Ammon's horn (tissue), 1 donor: ENCODE measurements around the gene CPA4.

Source experiments
- DNase-seq: peaks from one replicate; pipeline ENCODE4 v3.0.0-alpha.2; 2016; ENCODE audit warnings: low spot score

Gene CPA4

GRCh38 chr7:130274983-130275591 is 17.9 kb upstream of the CPA4 start:
- no peak for DNase-seq

- no peak for DNase-seq
Observed at GRCh38 chr7:130275826-130276297, 17.1 kb upstream of the CPA4 start.

- peak; percentile 23 for DNase-seq
Observed at GRCh38 chr7:130276796-130277762, 15.9 kb upstream of the CPA4 start.

- peak; percentile 66 for DNase-seq
Observed at GRCh38 chr7:130277763-130278643, 15.0 kb upstream of the CPA4 start.

- DNase-seq = no peak
Observed at GRCh38 chr7:130278860-130279259, 14.1 kb upstream of the CPA4 start.

- DNase-seq = no peak
Observed at GRCh38 chr7:130279286-130279685, 13.7 kb upstream of the CPA4 start.

GRCh38 chr7:130279906-130280305 is 13.1 kb upstream of the CPA4 start:
- DNase-seq = no peak

GRCh38 chr7:130281260-130281659 is 11.7 kb upstream of the CPA4 start:
- no peak for DNase-seq

GRCh38 chr7:130286881-130287280 is 6.1 kb upstream of the CPA4 start:
- no peak for DNase-seq

GRCh38 chr7:130288168-130288567 is 4.8 kb upstream of the CPA4 start:
- no peak for DNase-seq

- DNase-seq = no peak
Observed at GRCh38 chr7:130288829-130289228, 4.1 kb upstream of the CPA4 start.

- no peak for DNase-seq
Observed at GRCh38 chr7:130289478-130289877, 3.5 kb upstream of the CPA4 start.

GRCh38 chr7:130290745-130291144 is 2.2 kb upstream of the CPA4 start:
- no peak for DNase-seq

- DNase-seq = no peak
Observed at GRCh38 chr7:130293521-130293920, 560 bp downstream of the CPA4 start.

GRCh38 chr7:130294314-130294713 is 1.4 kb downstream of the CPA4 start:
- peak; percentile 23 for DNase-seq

GRCh38 chr7:130296221-130296951 is 3.4 kb downstream of the CPA4 start:
- no peak for DNase-seq

GRCh38 chr7:130297628-130298543 is 4.9 kb downstream of the CPA4 start:
- no peak for DNase-seq

GRCh38 chr7:130298544-130299326 is 5.8 kb downstream of the CPA4 start:
- DNase-seq = no peak

GRCh38 chr7:130299866-130300265 is 6.9 kb downstream of the CPA4 start:
- DNase-seq = no peak
